ENCODE results near the gene HOXA10. TPM values are rescaled to one million over a fixed set of nuclear protein-coding genes. Genes with fewer than 3 reads are reported as not detected.
A peak's percentile ranks its signal among the peaks of the same experiment; 100 is the strongest.

The HOXA10 gene
- 0.73 TPM for total RNA-seq (2013)
- polyA plus RNA-seq = 1 to 10 TPM in 1 of 3 donors, under 1 TPM in 2; 0.09 to 3.2 (median 0.33) TPM
- 0.14 and 0.80 TPM in 2 replicates for polyA minus RNA-seq
- 0 to 6.4 (median 0.17) reads per million in 11 experiments for total RNA-seq

GRCh38 chr7:27173956-27174873, at the start of gene HOXA10:
Gene HOXA10 (minus strand): TSS chr7:27174320. CDS start chr7:27174306, 14 bp downstream.
- Histone ChIP-seq H3K9ac (ENCODE audit: insufficient read depth, low read length, poor library complexity, severe bottlenecking) (peak within 1 kb of the TSS; percentile 45), H3K4me1 (ENCODE audit: control insufficient read depth in 1 of 2, insufficient read depth in 2 of 2, low read length in 2 of 2) (peaks cover 32 to 50% of the 10 kb centered on the region in 2 donors), H3K27ac (ENCODE audit: low read depth in 1 of 2, low read length in 2 of 2) (no peak within 1 kb of the TSS), H2AFZ (ENCODE audit: insufficient read depth, low read depth, low read length, poor library complexity, severe bottlenecking) (peak within 1 kb of the TSS; percentile 88), H3K4me3 (replicated peaks in 1 of 3; ENCODE audit: low read depth in 2 of 3, low read length in 3 of 3) (peak within 1 kb of the TSS; percentile 23 to 76 (median 39)), H3K9me3 (replicated peaks in 1 of 2; ENCODE audit: control insufficient read depth in 1 of 2, insufficient read depth in 1 of 2, low read length in 2 of 2) (peaks cover 11 to 28% of the 10 kb centered on the region in 2 donors), H3K4me2 (replicated peaks; ENCODE audit: extremely low read depth, low read length, poor library complexity, severe bottlenecking) (peak within 1 kb of the TSS; percentile 92), H3K27me3 (ENCODE audit: control insufficient read depth in 2 of 2, insufficient read depth in 2 of 2, low read length in 2 of 2) (peaks cover 57 to 98% of the 10 kb centered on the region in 2 donors), H3K36me3 (replicated peaks in 1 of 2; ENCODE audit: control insufficient read depth in 1 of 2, insufficient read depth in 2 of 2, low read length in 2 of 2) (no peaks in the 10 kb centered on the region), H3K79me2 (ENCODE audit: insufficient read depth, low read length) (no peaks in the 10 kb centered on the region), H4K20me1 (ENCODE audit: insufficient read depth, low read length) (peaks cover 9% of the 10 kb centered on the region)
- peaks cover 84 to 94% (median 89%) of the 10 kb centered on the region in 3 donors for H3K27me3 Mint-ChIP-seq (ENCODE audit: low read depth in 3 of 3)
- peaks cover 10 to 22% of the 10 kb centered on the region in 2 donors for H3K36me3 Mint-ChIP-seq
- WGBS (ENCODE audit: insufficient coverage) = 4% methylated on average over 79 of the region's 82 CpGs
- TF ChIP-seq CTCF (IDR thresholded peaks at IDR 0.05) = no peak
- H3K4me1 Mint-ChIP-seq = peaks cover 32% of the 10 kb centered on the region
- H3K27ac Mint-ChIP-seq = no peak within 1 kb of the TSS
- intact Hi-C loops (cut with micrococcal nuclease) = loop anchor here in 1 of 2 donors (1.0 to 5.0 kb wide), 2 partner anchors 10 to 1312 kb away; no protein-coding TSS in a partner anchor
- no peak for DNase-seq
- peak within 1 kb of the TSS; percentile 74 to 89 for H3K4me3 Mint-ChIP-seq
- H3K9me3 Mint-ChIP-seq = peaks cover 0 to 32% (median 11%) of the 10 kb centered on the region in 7 donors

GRCh38 chr7:27221201-27221797, 47.2 kb upstream of the HOXA10 start:
- Histone ChIP-seq H3K36me3 (replicated peaks in 1 of 2; ENCODE audit: control insufficient read depth in 1 of 2, insufficient read depth in 2 of 2, low read length in 2 of 2) (no peaks in the 10 kb centered on the region), H3K79me2 (ENCODE audit: insufficient read depth, low read length) (no peaks in the 10 kb centered on the region), H3K9me3 (replicated peaks in 1 of 2; ENCODE audit: control insufficient read depth in 1 of 2, insufficient read depth in 1 of 2, low read length in 2 of 2) (peaks cover 0 to 27% of the 10 kb centered on the region in 2 donors), H3K27ac (ENCODE audit: low read depth in 1 of 2, low read length in 2 of 2) (no peak overlapping the region), H3K4me1 (ENCODE audit: control insufficient read depth in 1 of 2, insufficient read depth in 2 of 2, low read length in 2 of 2) (peaks cover 3 to 7% of the 10 kb centered on the region in 2 donors), H3K4me2 (replicated peaks; ENCODE audit: extremely low read depth, low read length, poor library complexity, severe bottlenecking) (no peak overlapping the region), H2AFZ (ENCODE audit: insufficient read depth, low read depth, low read length, poor library complexity, severe bottlenecking) (no peak overlapping the region), H3K4me3 (replicated peaks in 1 of 3; ENCODE audit: low read depth in 2 of 3, low read length in 3 of 3) (no peak overlapping the region), H3K9ac (ENCODE audit: insufficient read depth, low read length, poor library complexity, severe bottlenecking) (no peak overlapping the region), H4K20me1 (ENCODE audit: insufficient read depth, low read length) (no peaks in the 10 kb centered on the region), H3K27me3 (ENCODE audit: control insufficient read depth in 2 of 2, insufficient read depth in 2 of 2, low read length in 2 of 2) (peaks cover 89 to 98% of the 10 kb centered on the region in 2 donors)
- intact Hi-C loops (cut with micrococcal nuclease) = no loop called here
- Mint-ChIP-seq H3K27ac (no peak overlapping the region), H3K9me3 (peaks cover 0 to 10% (median 3%) of the 10 kb centered on the region in 7 donors), H3K36me3 (peaks cover 0 to 6% of the 10 kb centered on the region in 2 donors), H3K4me1 (peaks cover 6% of the 10 kb centered on the region), H3K27me3 (ENCODE audit: low read depth in 3 of 3) (peaks cover 91 to 96% (median 91%) of the 10 kb centered on the region in 3 donors), H3K4me3 (peak overlapping the region in 1 of 2 donors; percentile 71)
- no peak for DNase-seq
- no CpG with 5 or more reads among the region's 3 CpGs for WGBS (ENCODE audit: insufficient coverage)
- no peak for TF ChIP-seq CTCF (IDR thresholded peaks at IDR 0.05)

All from CD14-positive monocyte (primary cell).